H1 (cell line): ENCODE data around the gene ADK.

Experiments used
- ATF2 ChIP-seq: IDR thresholded peaks from 2 replicates; pipeline ENCODE4 v1.6.1; 2012; ENCODE audit warnings: low read length, inconsistent platforms
- BRCA1 ChIP-seq: IDR thresholded peaks from 2 replicates; pipeline ENCODE4 v1.6.1; 2012; ENCODE audit warnings: low read depth, low read length, improper control_type of control experiment
- CTCF ChIP-seq, 3 experiments: IDR thresholded peaks; 1 replicate in 2 of 3; 2 replicates in 1 of 3; pipeline versions ENCODE4 v1.5.1 to v1.6.1; 2011; ENCODE audit warnings: low read length in 3 of 3, mild to moderate bottlenecking in 3 of 3, inconsistent platforms in 2 of 3, low read depth in 1 of 3, moderate library complexity in 1 of 3; ENCODE audit not compliant: insufficient read depth in 1 of 3; ENCODE audit errors: control extremely low read depth in 1 of 3
- EZH2 ChIP-seq: fragments of 200-600 bp; sonication (generic); IDR thresholded peaks from 2 replicates; pipeline ENCODE4 v1.7.1; 2012; ENCODE audit warnings: low read depth, mild to moderate bottlenecking, moderate library complexity, low read length, inconsistent platforms; ENCODE audit not compliant: severe bottlenecking
- HDAC6 ChIP-seq: IDR thresholded peaks from one replicate; pipeline ENCODE4 v1.7.1; 2012; ENCODE audit warnings: low read depth, mild to moderate bottlenecking, inconsistent platforms, low read length, moderate library complexity
- JUN ChIP-seq: IDR thresholded peaks from 2 replicates; pipeline ENCODE4 v1.6.1; 2011; ENCODE audit warnings: low read depth, mild to moderate bottlenecking, improper control_type of control experiment, low read length
- NRF1 ChIP-seq: IDR thresholded peaks from 2 replicates; pipeline ENCODE4 v1.6.1; 2011; ENCODE audit warnings: mild to moderate bottlenecking, low read depth, low read length, improper control_type of control experiment
- PHF8 ChIP-seq: fragments of 200-600 bp; sonication (generic); conservative IDR thresholded peaks from 2 replicates; pipeline ENCODE4 v1.7.1; 2012; ENCODE audit warnings: low read depth, mild to moderate bottlenecking, inconsistent platforms, low read length, moderate library complexity
- POLR2A ChIP-seq, 2 experiments: IDR thresholded peaks; 1 replicate in 1 of 2; 2 replicates in 1 of 2; pipeline ENCODE4 v1.6.1; 2011; ENCODE audit warnings: low read depth in 2 of 2, low read length in 2 of 2, mild to moderate bottlenecking in 2 of 2; ENCODE audit errors: control extremely low read depth in 1 of 2
- POLR2AphosphoS5 ChIP-seq: IDR thresholded peaks from 2 replicates; pipeline ENCODE4 v1.6.1; 2011; ENCODE audit warnings: low read depth, low read length
- RAD21 ChIP-seq, 2 experiments: IDR thresholded peaks in 1 of 2; conservative IDR thresholded peaks in 1 of 2; 2 replicates each; pipeline ENCODE4 v1.6.1; 2011; ENCODE audit warnings: low read depth in 2 of 2, low read length in 2 of 2, improper control_type of control experiment in 1 of 2, inconsistent platforms in 1 of 2, mild to moderate bottlenecking in 1 of 2, moderate library complexity in 1 of 2
- SIN3A ChIP-seq, 2 experiments: IDR thresholded peaks in 1 of 2; conservative IDR thresholded peaks in 1 of 2; 2 replicates each; pipeline ENCODE4 v1.6.1; 2011 to 2012; ENCODE audit warnings: low read length in 2 of 2, improper control_type of control experiment in 1 of 2, low read depth in 1 of 2, mild to moderate bottlenecking in 1 of 2
- SUZ12 ChIP-seq: fragments of 200-600 bp; sonication (generic); IDR thresholded peaks from 2 replicates; pipeline ENCODE4 v1.6.1; 2012; ENCODE audit warnings: mild to moderate bottlenecking, inconsistent platforms, low read length, moderate library complexity, mixed read lengths
- TAF1 ChIP-seq: IDR thresholded peaks from 2 replicates; pipeline ENCODE4 v1.6.1; 2011; ENCODE audit warnings: mild to moderate bottlenecking, low read depth, low read length

GRCh38 chr10:74587109-74587854 is 436.3 kb downstream of the ADK start:
- TF ChIP-seq CTCF (IDR thresholded peaks at IDR 0.05; ENCODE audit: control extremely low read depth in 1 of 3, insufficient read depth in 1 of 3, low read depth in 1 of 3, low read length in 3 of 3) (no peak), ATF2 (no peak), HDAC6 (no peak), PHF8 (no peak), EZH2 (no peak), POLR2AphosphoS5 (no peak), SUZ12 (no peak), BRCA1 (no peak), SIN3A (conservative IDR thresholded peaks at IDR 0.05 in 1 of 2, IDR thresholded peaks at IDR 0.05 in 1 of 2; ENCODE audit: low read depth in 1 of 2, low read length in 2 of 2) (no peak), TAF1 (no peak), POLR2A (IDR thresholded peaks at IDR 0.05; ENCODE audit: control extremely low read depth in 1 of 2, low read depth in 2 of 2, low read length in 2 of 2) (no peak), RAD21 (IDR thresholded peaks at IDR 0.05 in 1 of 2, conservative IDR thresholded peaks at IDR 0.05 in 1 of 2; ENCODE audit: low read depth in 2 of 2, low read length in 2 of 2) (no peak), JUN (no peak), NRF1 (no peak)
